IPS-15b (cell line): ENCODE data around the gene UMODL1.

Source experiments
- H3K27me3 ChIP-seq: one replicate; pipeline ENCODE4 v1.6.1; 2013; ENCODE audit warnings: low read length; ENCODE audit not compliant: control insufficient read depth, insufficient read depth
- H3K36me3 ChIP-seq: one replicate; pipeline ENCODE4 v1.6.1; 2013; ENCODE audit warnings: low read length; ENCODE audit not compliant: control insufficient read depth, insufficient read depth
- H3K4me1 ChIP-seq: one replicate; pipeline ENCODE4 v1.6.1; 2013; ENCODE audit warnings: mild to moderate bottlenecking, low read length; ENCODE audit not compliant: control insufficient read depth, insufficient read depth
- H3K4me3 ChIP-seq: one replicate; pipeline ENCODE4 v1.5.1; 2013; ENCODE audit warnings: low read depth, low read length
- H3K9ac ChIP-seq: one replicate; pipeline ENCODE4 v1.6.1; 2013; ENCODE audit warnings: low read depth, mild to moderate bottlenecking, low read length
- H3K9me3 ChIP-seq: one replicate; pipeline ENCODE4 v1.6.1; 2013; ENCODE audit warnings: mild to moderate bottlenecking, low read length; ENCODE audit not compliant: control insufficient read depth, insufficient read depth

The UMODL1 gene

GRCh38 chr21:42137191-42137904 is 66.2 kb downstream of the UMODL1 start:
- H3K27me3 ChIP-seq = no peaks in the 10 kb centered on the region
- no peak overlapping the region for H3K4me3 ChIP-seq
- no peaks in the 10 kb centered on the region for H3K9me3 ChIP-seq
- H3K9ac ChIP-seq = no peak overlapping the region
- H3K4me1 ChIP-seq = no peaks in the 10 kb centered on the region
- no peaks in the 10 kb centered on the region for H3K36me3 ChIP-seq

- H3K4me3 ChIP-seq = no peak overlapping the region
- no peaks in the 10 kb centered on the region for H3K27me3 ChIP-seq
- no peaks in the 10 kb centered on the region for H3K4me1 ChIP-seq
- H3K36me3 ChIP-seq = no peaks in the 10 kb centered on the region
- no peaks in the 10 kb centered on the region for H3K9me3 ChIP-seq
- no peak overlapping the region for H3K9ac ChIP-seq
Measured at GRCh38 chr21:42140196-42140934, 69.2 kb downstream of the UMODL1 start.

DNA sequence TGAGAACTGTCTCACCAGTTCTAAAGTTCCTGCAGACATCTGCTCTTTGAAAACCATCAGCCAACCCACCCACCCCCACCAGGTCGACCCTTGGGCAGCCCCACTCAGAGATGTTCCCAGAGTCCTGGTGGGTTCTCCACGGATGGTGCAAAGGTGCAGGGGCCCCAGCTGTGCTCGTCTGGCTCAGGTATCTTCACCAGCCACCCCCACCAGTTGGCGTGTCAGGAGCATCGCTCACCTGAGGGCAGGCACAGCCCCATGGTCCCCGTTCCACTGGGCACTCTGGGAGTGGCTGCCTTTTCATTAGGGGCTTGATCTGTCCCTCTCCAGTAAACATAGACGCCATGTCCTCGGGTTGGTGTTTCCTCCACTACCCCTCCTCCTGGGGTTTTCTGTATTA is 70.5 kb downstream of the UMODL1 start:
- Histone ChIP-seq H3K4me1 (no peaks in the 10 kb centered on the region), H3K4me3 (no peak overlapping the region), H3K36me3 (no peaks in the 10 kb centered on the region), H3K27me3 (no peaks in the 10 kb centered on the region), H3K9me3 (no peaks in the 10 kb centered on the region), H3K9ac (no peak overlapping the region)

- H3K36me3 ChIP-seq = no peaks in the 10 kb centered on the region
- no peaks in the 10 kb centered on the region for H3K4me1 ChIP-seq
- no peak overlapping the region for H3K9ac ChIP-seq
- no peaks in the 10 kb centered on the region for H3K27me3 ChIP-seq
- H3K9me3 ChIP-seq = no peaks in the 10 kb centered on the region
- no peak overlapping the region for H3K4me3 ChIP-seq
Measured at GRCh38 chr21:42142141-42142540, 71.0 kb downstream of the UMODL1 start.

- H3K4me1 ChIP-seq = no peaks in the 10 kb centered on the region
- no peaks in the 10 kb centered on the region for H3K36me3 ChIP-seq
- no peak overlapping the region for H3K9ac ChIP-seq
- H3K9me3 ChIP-seq = no peaks in the 10 kb centered on the region
- no peaks in the 10 kb centered on the region for H3K27me3 ChIP-seq
- no peak overlapping the region for H3K4me3 ChIP-seq
Measured at GRCh38 chr21:42142627-42143026, 71.5 kb downstream of the UMODL1 start.

- H3K9ac ChIP-seq = no peak overlapping the region
- H3K27me3 ChIP-seq = no peaks in the 10 kb centered on the region
- H3K4me3 ChIP-seq = no peak overlapping the region
- H3K36me3 ChIP-seq = no peaks in the 10 kb centered on the region
- no peaks in the 10 kb centered on the region for H3K9me3 ChIP-seq
- H3K4me1 ChIP-seq = no peaks in the 10 kb centered on the region
Measured at GRCh38 chr21:42143111-42143510, 72.0 kb downstream of the UMODL1 start.

DNA sequence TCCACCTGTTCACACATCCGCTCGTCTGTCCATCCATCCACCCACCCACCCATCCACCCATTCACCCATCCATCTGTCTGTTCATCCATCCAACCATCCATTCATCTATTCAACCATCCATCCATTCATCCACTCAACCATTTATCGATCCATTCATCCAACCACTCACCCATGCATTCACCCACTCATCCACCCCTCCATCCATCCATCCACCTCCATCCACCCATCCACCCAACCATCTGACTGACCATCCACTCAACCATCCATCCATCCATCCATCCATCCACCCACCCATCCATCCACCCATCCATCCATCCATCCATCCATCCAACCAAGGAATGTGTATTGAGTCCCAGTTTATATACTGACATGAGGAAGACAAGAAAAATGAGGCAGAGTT is 73.1 kb downstream of the UMODL1 start:
- H3K27me3 ChIP-seq = no peaks in the 10 kb centered on the region
- H3K9me3 ChIP-seq = no peaks in the 10 kb centered on the region
- H3K9ac ChIP-seq = no peak overlapping the region
- no peak overlapping the region for H3K4me3 ChIP-seq
- H3K4me1 ChIP-seq = no peaks in the 10 kb centered on the region
- no peaks in the 10 kb centered on the region for H3K36me3 ChIP-seq

DNA sequence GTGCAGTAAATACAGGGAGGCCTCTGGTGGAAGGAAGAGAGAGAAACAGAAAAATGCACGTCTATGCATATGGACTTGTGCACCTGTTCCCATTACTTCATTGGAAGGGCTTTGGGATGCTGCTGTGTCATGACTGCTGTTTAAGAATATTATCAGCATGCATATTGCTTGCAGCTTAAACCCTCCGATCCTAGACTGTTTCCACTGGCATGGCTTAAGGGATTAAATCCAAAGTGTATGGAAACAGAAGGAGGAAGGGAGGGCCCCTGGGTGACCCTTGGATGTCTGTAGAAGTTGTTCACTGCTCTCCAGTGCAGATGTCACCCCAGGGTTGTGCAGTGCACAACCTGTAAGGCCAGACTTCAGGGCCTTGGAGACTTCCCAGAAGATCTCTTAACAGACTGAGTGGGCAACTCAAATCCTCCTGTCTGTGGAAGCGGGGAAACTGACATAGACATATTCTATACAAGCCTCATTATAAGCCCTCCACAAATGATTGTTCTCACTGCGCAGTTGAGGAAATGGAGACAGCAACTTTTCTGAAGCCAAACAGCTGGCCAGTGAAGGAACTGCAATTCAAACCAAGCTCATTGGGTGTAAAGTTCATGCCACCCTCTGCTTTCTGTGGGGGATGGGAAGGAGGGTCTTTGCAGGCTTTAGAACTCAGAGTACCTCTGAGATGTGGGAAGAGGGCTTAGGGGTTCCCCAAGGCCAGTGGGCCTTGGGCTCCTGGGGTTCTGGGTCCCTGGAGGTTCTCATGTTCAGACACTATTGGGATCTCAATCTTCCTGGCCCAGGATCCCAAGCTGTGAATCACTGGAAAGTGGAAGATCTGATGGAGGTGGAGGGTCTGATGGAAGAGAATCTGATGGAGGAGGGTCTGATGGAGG is 73.8 kb downstream of the UMODL1 start:
- Histone ChIP-seq H3K4me1 (no peaks in the 10 kb centered on the region), H3K9ac (no peak overlapping the region), H3K9me3 (no peaks in the 10 kb centered on the region), H3K4me3 (no peak overlapping the region), H3K36me3 (no peaks in the 10 kb centered on the region), H3K27me3 (no peaks in the 10 kb centered on the region)

GRCh38 chr21:42145569-42146272 is 74.6 kb downstream of the UMODL1 start:
- Histone ChIP-seq H3K9me3 (no peaks in the 10 kb centered on the region), H3K9ac (no peak overlapping the region), H3K27me3 (no peaks in the 10 kb centered on the region), H3K4me3 (no peak overlapping the region), H3K4me1 (no peaks in the 10 kb centered on the region), H3K36me3 (no peaks in the 10 kb centered on the region)

DNA sequence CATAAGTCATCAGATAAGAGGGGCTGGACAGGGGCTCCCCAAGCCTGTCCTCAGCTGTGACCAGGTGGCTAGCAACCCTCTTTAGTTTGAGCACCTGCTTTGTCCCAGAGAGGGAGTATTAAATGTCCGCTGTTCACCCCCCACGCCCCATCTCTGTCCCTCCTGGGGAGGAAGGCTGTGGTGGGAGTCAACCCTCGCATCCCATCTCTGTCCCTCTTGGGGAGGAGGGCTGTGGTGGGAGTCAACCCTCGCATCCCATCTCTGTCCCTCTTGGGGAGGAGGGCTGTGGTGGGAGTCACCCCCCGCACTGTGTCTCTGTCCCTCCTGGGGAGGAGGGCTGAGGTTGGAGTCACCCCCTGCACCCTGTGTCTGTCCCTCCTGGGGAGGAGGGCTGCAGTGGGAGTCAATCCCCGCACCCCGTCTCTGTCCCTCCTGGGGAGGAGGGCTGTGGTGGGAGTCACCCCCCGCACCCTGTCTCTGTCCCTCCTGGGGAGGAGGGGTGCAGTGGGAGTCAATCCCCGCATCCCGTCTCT is 75.2 kb downstream of the UMODL1 start:
- Histone ChIP-seq H3K4me1 (no peaks in the 10 kb centered on the region), H3K9me3 (no peaks in the 10 kb centered on the region), H3K9ac (no peak overlapping the region), H3K27me3 (no peaks in the 10 kb centered on the region), H3K36me3 (no peaks in the 10 kb centered on the region), H3K4me3 (no peak overlapping the region)

DNA sequence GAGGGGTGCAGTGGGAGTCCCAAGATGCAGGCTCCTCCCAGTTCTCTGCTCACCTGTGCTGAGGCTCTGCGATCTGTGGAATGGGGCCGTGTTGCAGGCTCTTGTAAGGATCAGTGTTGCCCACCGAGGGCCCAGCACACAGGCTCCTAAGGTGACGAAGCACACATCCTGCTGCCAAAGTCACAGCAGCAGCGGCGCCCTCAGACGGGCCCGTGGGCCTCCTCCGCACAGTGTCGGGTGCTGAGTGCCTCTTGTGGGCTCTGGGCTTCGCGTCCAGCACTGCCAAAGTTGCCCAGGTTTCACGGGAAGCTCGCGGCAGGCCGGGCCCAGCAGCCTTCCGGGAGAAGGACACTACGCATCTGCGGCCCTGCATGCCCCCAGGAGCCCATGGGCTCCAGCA is 75.7 kb downstream of the UMODL1 start:
- Histone ChIP-seq H3K27me3 (no peaks in the 10 kb centered on the region), H3K9ac (no peak overlapping the region), H3K4me3 (no peak overlapping the region), H3K4me1 (no peaks in the 10 kb centered on the region), H3K36me3 (no peaks in the 10 kb centered on the region), H3K9me3 (no peaks in the 10 kb centered on the region)
